Measurements from ENCODE around the gene TRPV2. TPM values are rescaled to one million over a fixed set of nuclear protein-coding genes. Genes with fewer than 3 reads are reported as not detected.
"Not testable (repeated sequence)": the region's sequence is repeated elsewhere in the genome, so short reads cannot be mapped to it uniquely, and the experiment has no call there.

The TRPV2 gene
- total RNA-seq, 1 experiment from 2014 or later, result 41.8 TPM

DNA sequence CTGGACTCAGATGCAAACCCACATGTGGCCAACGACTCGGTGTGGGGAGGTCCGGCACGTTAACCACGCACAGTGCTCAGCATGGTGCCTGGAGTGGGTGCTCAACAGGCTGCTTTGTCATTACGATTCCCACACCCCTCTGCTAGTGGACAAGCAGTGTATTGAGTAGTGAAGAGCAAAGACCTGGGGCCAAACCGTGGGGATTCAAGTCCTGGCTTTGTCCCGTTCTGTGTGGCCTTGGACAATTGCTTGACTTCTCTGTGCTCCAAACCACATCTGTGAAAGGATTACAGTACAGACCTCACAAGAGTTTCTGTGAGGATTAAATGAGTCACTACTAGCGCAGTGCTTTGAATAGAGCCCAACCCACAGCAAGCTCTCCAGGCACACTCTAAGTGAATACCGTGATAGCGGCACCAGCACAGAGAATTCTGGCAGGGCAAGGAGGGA is 33.8 kb downstream of the TRPV2 start:
- DNase-seq (ENCODE audit: low spot score), result no peak
- in situ Hi-C loops (cut with HindIII; ENCODE audit: low sequenced_read_pairs), result no loop called here

DNA sequence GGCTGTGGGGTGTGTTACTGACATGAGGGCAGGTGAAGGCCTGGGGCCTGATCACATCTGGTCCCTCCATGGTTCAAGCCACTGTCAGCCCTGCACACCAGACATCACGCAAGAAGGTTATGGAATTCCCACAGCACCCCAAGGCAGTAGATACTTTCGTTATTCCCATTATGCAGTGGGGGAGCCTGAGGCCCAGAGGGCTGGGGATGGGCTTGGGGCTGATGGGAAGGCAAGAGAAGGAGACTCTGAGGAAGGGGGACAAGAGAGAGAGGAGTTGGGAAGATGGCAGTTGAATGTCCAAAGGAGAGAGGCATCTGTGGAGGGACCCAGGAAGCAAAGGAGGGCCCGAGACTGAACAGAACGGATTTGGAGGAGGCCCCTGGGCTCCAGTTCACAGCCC is 34.7 kb downstream of the TRPV2 start:
- in situ Hi-C loops (cut with HindIII; ENCODE audit: low sequenced_read_pairs), result no loop called here
- no peak for DNase-seq (ENCODE audit: low spot score)

- in situ Hi-C loops (cut with HindIII; ENCODE audit: low sequenced_read_pairs), result not testable (repeated sequence)
Measured at GRCh38 chr17:16452268-16452667, 36.9 kb downstream of the TRPV2 start.

DNA sequence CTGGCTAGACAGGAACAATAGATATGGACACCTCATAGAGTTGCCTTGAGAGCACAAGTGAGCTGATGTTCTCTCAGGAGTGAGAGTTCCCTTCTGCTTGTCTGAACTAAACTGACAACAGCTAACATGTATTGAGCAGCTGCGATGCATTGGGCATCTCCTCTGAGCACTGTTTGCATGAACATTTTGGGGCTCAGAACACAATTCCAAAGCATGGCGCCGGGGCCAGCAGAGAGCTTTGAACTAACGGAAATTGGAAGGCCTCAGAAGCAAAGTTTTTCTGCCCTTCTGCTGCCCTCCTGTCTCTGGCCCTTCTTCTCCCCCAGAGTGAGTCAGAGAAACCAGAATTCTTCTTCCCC is 38.1 kb downstream of the TRPV2 start:
- no peak for DNase-seq (ENCODE audit: low spot score)
- in situ Hi-C loops (cut with HindIII; ENCODE audit: low sequenced_read_pairs), result no loop called here

More at GRCh38 chr17:16452268-16452667, 36.9 kb downstream of the TRPV2 start:
- DNase-seq (ENCODE audit: low spot score), result not testable (repeated sequence)

DNA sequence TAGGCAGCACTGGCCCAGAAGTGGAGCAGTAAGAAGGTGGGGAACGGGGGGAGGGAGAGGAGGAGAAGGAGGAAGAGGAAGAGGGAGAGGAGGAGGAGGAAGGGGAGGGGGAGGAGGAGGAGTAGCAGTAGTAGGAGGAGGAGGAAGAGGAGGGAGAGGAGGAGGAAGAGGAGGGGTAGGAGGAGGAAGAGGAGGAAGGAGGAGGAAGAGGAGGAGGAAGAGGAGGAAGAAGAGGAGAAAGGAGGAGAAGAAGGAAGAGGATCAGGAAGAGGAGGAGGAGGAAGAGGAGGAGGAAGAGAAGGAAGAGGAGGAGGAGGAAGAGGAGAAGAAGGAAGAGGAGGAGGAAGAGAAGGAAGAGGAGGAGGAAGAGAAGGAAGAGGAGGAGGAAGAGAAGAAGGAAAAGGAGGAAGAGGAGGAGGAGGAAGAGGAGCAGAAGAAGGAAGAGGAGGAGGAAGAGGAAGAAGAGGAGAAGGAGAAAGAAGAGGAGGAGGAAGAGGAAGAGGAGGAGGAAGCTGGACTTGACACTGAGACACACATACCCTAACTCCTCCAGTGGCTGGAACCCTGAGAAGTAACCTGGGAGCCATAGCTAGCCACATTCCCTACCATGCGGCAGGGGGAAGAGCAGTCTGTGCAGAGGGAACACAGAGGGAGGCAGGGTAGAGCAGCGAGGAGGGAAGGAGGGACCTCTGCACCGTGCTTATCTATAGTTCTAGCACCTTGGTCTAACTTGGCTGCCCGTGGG is 40.8 kb downstream of the TRPV2 start:
- no peak for DNase-seq (ENCODE audit: low spot score)
- in situ Hi-C loops (cut with HindIII; ENCODE audit: low sequenced_read_pairs), result no loop called here

- DNase-seq (ENCODE audit: low spot score), result no peak
- in situ Hi-C loops (cut with HindIII; ENCODE audit: low sequenced_read_pairs), result no loop called here
Measured at GRCh38 chr17:16456742-16457316, 41.5 kb downstream of the TRPV2 start.

DNA sequence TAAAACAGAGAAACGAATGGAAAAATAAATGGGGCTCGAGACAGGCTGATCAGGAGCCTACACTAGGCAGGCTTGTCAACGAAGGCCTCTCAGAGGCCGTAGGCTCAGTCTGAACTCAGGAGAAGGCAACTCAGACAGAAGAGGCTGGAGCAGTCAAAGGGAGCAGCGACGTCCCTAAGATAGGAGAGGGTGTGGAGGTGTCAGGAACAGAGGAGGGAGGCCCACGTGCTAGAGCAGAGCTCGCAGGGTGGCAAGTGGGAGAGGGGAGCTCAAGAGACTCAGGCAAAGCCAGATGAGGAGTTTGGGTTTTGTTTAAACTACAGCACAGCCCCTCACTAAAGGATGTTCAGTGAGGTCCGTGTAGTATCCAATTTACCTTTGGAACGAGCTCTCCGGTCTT is 43.9 kb downstream of the TRPV2 start:
- in situ Hi-C loops (cut with HindIII; ENCODE audit: low sequenced_read_pairs), result no loop called here

GRCh38 chr17:16459855-16460550 is 44.6 kb downstream of the TRPV2 start:
- DNase-seq (ENCODE audit: low spot score), result no peak
- in situ Hi-C loops (cut with HindIII; ENCODE audit: low sequenced_read_pairs), result no loop called here

More for the DNA sequence above, 43.9 kb downstream of the TRPV2 start:
- no peak for DNase-seq (ENCODE audit: low spot score)

GRCh38 chr17:16460796-16461605 is 45.6 kb downstream of the TRPV2 start:
- in situ Hi-C loops (cut with HindIII; ENCODE audit: low sequenced_read_pairs), result no loop called here
- no peak for DNase-seq (ENCODE audit: low spot score)

GRCh38 chr17:16461606-16461866 is 46.2 kb downstream of the TRPV2 start:
- no peak for DNase-seq (ENCODE audit: low spot score)
- in situ Hi-C loops (cut with HindIII; ENCODE audit: low sequenced_read_pairs), result no loop called here

DNA sequence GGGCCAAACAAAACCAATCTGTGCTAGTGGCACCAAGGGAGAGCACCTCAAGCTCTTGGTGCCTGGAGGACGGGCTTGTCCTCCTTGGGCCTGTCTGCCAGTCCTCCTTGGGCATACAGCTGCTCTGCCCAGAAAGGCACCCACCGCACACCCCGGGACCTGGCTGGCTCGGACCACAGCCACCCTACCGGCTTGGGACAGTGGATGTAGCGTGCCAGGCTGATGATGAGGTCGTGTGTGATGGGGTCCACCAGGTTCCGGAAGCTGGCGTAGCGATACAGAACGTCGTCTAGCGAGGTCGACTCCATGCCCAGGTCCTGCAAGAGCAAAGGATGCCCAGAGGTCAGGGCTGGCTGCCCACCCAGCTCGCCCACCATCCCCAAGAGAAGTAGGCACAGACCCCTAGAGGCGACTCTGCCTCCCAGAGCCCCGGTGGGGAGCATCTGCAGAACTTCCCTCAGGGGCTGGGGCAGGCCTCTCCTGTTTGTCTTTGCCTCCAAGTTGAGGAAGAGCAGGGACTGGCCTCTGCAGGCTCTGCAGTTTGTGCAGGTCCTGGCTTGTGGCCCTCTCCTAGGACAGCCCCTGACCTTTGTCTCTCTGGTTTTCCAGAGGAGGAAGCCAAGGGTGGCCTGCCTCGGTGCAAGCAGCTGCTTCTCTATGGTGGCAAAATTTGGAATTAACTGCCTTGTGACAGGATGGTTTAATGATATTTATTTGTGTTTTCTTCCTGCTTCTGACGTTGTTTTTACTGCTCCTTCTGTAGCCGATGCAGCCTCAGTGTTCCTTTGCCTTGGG is 46.9 kb downstream of the TRPV2 start:
- in situ Hi-C loops (cut with HindIII; ENCODE audit: low sequenced_read_pairs), result no loop called here
- DNase-seq (ENCODE audit: low spot score), result no peak

GRCh38 chr17:16463358-16464302 is 48.3 kb downstream of the TRPV2 start:
- in situ Hi-C loops (cut with HindIII; ENCODE audit: low sequenced_read_pairs), result no loop called here
- peak; percentile 91 for DNase-seq (ENCODE audit: low spot score)

- in situ Hi-C loops (cut with HindIII; ENCODE audit: low sequenced_read_pairs), result no loop called here
- DNase-seq (ENCODE audit: low spot score), result no peak
Measured at GRCh38 chr17:16464303-16465051, 49.1 kb downstream of the TRPV2 start.

GRCh38 chr17:16465052-16465312 is 49.6 kb downstream of the TRPV2 start:
- no peak for DNase-seq (ENCODE audit: low spot score)
- in situ Hi-C loops (cut with HindIII; ENCODE audit: low sequenced_read_pairs), result no loop called here

DNA sequence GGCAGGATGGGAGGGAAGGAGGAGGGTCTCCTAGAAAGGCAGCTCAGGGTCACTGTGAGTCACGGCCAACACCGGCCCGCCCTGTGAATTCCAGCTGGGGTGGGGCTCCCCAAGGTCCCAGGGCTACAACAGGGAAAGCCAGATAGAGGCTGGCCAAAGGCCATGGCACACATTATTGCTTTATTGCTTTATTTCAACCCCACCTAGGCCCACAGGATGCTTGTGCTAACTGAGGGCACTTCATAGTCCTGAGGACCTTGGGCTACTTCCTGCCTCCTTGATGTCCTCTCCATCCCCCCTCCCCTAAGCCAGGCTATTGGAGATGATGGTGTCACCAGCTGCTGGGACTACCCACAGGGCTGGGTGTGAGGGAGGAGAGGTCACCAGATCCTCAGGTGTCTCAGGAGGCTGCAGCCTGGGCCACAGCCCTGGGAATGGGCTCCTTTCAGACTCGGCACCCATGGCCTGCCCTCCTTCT is 50.5 kb downstream of the TRPV2 start:
- in situ Hi-C loops (cut with HindIII; ENCODE audit: low sequenced_read_pairs), result no loop called here

DNA sequence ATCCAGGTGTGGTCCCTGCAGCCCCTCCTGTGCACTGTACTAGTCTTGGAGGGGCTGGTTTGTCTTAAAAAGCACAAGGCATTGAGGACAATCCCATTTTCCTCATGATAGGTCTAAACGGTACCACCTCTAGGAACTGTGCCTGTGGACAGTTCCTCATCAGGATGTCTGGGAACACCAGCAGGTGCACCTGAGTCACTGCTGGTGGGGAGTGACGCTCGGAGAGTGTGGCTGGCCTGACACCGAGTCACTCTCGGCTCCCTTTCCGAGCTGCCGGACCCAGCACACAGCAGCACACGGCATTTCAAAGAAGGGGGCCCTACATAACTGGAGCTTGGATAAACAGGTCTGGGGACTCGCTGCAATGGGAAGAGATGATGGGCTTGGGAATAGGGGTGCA is 51.0 kb downstream of the TRPV2 start:
- DNase-seq (ENCODE audit: low spot score), result no peak
- in situ Hi-C loops (cut with HindIII; ENCODE audit: low sequenced_read_pairs), result no loop called here

More for the DNA sequence above, 50.5 kb downstream of the TRPV2 start:
- no peak for DNase-seq (ENCODE audit: low spot score)

- DNase-seq (ENCODE audit: low spot score), result no peak
- in situ Hi-C loops (cut with HindIII; ENCODE audit: low sequenced_read_pairs), result no loop called here
Measured at GRCh38 chr17:16467044-16467443, 51.7 kb downstream of the TRPV2 start.

- in situ Hi-C loops (cut with HindIII; ENCODE audit: low sequenced_read_pairs), result no loop called here
- DNase-seq (ENCODE audit: low spot score), result no peak
Measured at GRCh38 chr17:16467886-16468285, 52.5 kb downstream of the TRPV2 start.

All from G401 (cell line).